Activated effector memory CD4-positive, alpha-beta T cell treated with Interleukin-2 at 50 U/mL for 16 hours (primary cell): ENCODE data around the gene TIMM17B.

ENCODE experiments used
- DNase-seq: peaks from one replicate; pipeline ENCODE4 v3.0.0-alpha.2; 2020

Gene TIMM17B

DNA sequence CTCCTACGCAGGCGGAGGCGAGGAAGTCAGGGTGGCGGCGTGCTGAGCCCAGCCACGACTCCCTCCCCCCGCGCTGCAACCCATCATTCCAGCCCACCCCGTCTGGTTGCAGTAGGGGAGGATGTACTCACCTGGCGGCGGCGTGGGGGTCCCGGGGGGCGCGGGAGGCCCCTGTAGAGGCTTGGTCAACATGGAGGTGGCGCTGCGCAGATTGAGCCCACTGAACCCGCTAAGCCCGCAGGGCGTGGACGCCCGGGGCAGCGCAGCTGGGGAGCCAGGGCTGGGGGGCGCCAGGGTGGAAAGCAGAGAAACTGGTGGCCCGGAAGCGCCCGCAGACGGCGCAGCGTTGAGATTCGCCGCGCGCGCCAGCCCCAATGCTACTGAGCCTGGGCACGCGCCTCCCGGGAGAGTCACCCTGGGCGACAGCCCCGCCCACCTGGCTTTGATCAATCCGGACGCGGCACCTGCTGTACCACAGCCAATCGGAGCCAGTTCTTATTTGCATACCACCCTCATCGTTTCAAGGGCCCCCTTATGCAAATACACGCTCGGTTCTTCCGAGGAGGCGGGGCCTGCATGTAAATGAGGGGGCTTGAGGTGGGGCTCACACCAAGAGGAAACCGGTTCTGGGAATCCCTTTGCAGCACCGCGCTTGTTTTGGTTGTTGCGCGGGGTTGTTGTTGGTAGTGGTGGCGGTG lies 21.2 kb upstream of the TIMM17B start, which contains the start of gene PIM2:
Gene PIM2, minus strand, starts transcription at position 382 of the 698 bp plus-strand sequence. Its CDS starts 190 bp downstream, at position 192.
- peak; percentile 87 for DNase-seq

- no peak for DNase-seq
Observed at GRCh38 chrX:48918301-48918642, 20.7 kb upstream of the TIMM17B start.

DNA sequence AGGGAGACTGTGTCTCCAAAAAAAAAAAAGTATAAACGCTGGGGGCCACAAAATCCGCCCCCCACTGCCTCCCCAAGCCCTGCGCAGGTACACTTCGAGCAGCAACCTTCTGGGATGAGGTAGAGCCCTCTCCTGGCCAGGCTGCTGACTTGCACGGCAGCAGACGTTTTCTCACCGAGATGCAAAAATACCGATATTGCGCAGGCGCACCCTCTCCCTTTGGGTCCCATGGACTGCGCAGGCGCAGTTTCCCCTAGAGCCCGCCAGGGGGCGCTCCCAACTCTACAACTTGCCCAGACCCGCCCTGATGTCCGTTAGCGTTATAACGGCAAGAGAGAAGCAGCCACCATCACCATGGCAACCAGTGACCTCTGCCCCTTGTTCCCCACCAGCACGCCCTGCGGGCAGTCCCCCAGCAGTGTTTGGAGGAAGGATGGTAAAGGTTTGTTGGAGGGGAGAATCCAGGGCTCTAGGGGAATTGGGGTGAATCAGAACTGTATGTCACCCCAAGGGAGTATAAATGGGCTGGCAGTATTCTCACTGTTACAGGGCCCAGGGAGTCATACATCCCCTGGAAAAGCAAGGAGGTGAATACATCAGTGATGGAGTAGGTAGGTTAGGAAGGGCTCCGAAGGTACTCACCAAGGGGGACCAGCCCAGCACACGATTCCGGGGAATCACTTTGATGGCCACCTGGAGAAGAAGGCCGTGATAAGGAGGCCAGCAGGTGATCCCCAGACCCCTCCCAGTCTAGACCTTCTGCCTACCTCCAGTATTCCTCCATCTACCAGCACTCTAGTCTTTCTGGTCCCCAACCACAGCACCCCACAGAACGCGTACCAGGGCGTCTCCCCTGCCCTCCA lies 19.8 kb upstream of the TIMM17B start:
- DNase-seq: peak; percentile 84

GRCh38 chrX:48914593-48915493 lies 17.3 kb upstream of the TIMM17B start:
- DNase-seq: no peak

DNA sequence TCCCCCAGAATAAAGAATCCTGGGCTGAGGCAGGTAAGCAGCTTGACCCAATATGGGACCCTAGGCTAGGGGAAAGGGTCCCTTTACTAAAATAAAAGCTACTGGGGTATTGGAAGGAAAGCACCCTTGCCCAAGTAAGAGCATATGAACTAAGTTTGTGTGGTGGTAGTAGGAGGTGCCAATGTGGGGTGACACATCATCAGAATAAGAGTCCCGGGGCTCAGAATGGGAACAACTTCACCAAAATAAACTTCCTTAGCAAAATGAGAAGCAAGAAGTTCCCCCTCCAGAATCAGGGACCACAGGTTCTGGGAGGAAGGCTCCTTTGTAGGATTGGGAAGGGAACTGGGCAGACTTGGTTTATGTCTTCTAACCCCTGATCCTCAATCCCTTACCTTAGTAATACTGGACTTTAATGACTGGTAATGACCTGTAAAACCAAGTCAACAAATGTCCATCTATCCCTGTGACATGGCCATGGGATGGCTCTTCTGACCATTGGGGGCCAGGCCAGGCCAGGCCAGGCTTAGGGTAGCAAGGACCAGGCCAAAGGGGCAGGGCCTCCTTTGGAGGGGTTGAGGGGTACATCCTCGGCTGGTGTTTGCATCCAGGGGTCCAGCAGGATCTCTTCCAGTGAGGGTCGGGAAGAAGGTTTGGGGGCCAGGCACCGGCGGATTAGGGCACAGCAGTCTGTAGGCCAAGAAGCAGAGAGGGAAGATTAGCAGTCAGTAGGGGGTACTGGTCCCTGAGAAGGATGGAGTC lies 16.2 kb upstream of the TIMM17B start:
- no peak for DNase-seq

GRCh38 chrX:48911412-48912182 lies 14.0 kb upstream of the TIMM17B start, which contains the start of gene SLC35A2:
TSS of gene SLC35A2 (minus strand) at chrX:48911646. CDS start at chrX:48911636, 10 bp downstream.
- DNase-seq: peak; percentile 78

GRCh38 chrX:48910926-48911411 lies 13.4 kb upstream of the TIMM17B start:
- no peak for DNase-seq

DNA sequence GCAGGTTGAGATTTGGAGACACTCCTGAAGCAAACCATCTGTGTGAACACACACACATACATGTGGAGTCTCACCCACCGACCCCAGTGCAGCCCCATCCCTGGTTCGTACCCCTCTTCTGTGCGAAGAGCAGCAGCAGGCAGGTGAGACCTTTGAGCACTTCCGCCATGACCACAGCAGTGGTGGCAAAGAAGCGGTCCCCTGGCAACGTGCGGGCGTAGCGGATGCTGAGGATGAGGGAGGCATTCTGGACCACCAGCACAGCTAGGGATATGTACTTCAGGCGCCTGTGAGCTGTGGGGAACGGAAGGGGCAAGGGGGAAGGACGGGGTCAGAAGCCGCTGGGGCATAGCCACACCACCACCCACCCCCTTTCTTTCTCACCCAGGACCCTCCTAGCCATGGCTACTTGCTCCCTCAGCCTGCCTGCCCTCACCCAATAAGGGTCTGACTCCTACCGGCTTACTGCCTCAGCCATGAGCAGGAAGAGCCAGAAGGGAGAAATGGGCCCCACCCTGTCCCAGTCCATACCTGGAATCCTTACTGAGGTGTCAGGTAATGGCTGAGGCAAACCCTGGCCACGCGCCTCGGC lies 12.2 kb upstream of the TIMM17B start:
- DNase-seq: no peak

DNA sequence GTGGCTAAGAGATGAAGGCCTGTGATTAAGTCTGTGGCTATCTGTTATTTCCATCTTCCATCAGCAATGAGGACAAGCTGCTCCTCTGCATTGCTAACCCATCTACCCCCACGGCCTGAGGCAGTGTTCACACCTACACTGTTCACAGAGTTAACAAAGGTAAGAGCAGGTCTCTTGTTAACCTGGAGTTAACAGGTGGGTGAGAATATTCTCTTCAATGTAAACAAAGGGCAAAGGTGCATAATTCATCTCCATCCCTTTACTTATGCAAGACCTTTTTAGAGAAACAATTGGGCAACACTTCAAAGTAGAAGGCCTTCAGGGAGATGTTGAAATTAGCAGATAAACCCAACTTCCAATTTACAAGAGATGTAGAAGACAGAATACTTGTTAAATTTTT lies 11.0 kb upstream of the TIMM17B start:
- no peak for DNase-seq

- DNase-seq: no peak
Observed at GRCh38 chrX:48905090-48905790, 7.7 kb upstream of the TIMM17B start.

GRCh38 chrX:48904626-48905025 lies 7.1 kb upstream of the TIMM17B start:
- DNase-seq: no peak

GRCh38 chrX:48904180-48904579 lies 6.6 kb upstream of the TIMM17B start:
- DNase-seq: no peak

DNA sequence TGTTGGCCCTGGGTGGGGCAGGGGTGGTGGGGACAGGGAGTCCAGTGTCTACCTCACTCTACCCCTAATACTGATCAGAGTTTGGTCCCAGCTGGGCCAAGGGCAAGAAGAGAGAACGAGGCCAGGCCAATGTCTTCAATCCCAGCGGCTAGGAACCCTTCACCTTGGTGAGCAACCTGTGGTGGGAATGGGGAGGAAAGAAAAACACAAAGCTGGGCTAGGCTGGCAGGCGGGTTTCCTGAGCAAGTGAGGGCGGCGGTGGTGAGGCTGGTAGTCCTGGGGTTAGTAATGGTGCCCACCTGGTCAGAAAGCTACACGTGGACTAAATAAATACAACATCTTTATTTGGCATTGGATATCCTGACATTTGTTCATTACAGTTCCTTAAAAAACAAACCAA lies 5.7 kb upstream of the TIMM17B start:
- DNase-seq: no peak

DNA sequence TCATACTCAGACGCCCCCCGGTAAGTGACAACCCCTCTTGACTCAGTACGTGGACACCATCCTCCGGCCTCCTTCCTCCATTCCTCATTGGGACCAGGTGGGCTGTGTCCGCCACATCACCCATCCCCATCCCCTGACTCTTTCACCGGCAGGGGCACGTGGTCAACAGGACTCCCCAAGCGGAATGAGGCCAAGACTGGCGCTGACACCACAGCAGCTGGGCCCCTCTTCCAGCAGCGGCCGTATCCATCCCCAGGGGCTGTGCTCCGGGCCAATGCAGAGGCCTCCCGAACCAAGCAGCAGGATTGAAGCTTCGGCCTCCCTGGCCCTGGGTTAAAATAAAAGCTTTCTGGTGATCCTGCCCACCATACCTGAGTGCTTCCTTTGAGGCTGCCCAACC lies 5.2 kb upstream of the TIMM17B start:
- no peak for DNase-seq

DNA sequence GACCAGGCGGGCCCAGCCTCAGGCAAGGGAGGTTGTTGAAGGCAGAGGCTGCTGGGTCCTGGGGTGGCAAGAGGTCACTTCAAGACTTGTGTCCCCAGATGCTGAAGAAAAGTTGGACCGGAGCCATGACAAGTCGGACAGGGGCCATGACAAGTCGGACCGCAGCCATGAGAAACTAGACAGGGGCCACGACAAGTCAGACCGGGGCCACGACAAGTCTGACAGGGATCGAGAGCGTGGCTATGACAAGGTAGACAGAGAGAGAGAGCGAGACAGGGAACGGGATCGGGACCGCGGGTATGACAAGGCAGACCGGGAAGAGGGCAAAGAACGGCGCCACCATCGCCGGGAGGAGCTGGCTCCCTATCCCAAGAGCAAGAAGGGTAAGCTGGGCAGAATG lies 4.6 kb upstream of the TIMM17B start:
- DNase-seq: no peak

GRCh38 chrX:48901069-48901468 lies 3.5 kb upstream of the TIMM17B start:
- no peak for DNase-seq

DNA sequence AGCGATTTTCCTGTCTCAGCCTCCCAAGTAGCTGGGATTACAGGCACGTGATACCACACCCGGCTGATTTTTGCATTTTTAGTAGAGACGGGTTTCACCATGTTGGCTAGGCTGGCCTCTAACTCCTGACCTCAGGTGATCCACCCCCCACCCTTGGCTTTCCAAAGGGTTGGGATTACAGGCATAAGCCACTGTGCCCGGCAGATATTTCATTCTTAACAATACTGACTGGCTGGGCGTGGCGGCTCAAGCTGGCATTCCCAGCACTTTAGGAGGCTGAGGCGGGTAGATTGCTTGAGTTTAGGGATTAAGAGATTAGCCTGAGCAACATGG lies 1.5 kb upstream of the TIMM17B start:
- no peak for DNase-seq

- DNase-seq: no peak
Observed at GRCh38 chrX:48897157-48897624, 377 bp downstream of the TIMM17B start.

DNA sequence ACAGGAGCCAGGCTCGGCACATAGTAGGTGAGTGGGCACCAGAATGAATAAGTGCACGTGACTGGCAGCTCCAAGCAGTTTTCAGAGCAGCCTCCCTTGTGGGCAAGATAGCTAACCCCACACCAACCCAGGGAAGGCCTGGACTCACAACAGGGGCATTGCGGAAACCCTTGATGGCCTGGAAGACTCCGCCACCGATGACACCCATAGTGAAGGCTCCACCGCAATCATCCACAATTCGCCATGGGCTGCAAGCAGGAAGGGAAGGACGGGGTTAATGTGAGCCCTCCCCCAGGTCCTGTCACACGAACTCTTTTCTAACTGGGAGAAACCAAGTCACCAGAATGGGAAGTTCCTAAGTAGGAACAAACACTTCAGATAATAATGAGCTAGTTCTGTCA lies 957 bp downstream of the TIMM17B start:
- no peak for DNase-seq

- DNase-seq: no peak
Observed at GRCh38 chrX:48894891-48895290, 2.7 kb downstream of the TIMM17B start.
